Transverse colon (tissue), 4 donors: Measurements from ENCODE around the gene PHLDA3. TPM values are rescaled to one million over a fixed set of nuclear protein-coding genes. Genes with fewer than 3 reads are reported as not detected.

Experiments
- DNase-seq: peaks from one replicate; pipeline ENCODE4 v3.0.0-alpha.2; 2019
- H3K27ac ChIP-seq, 4 donors: fragments of 200-600 bp; sonication (generic); 2 replicates each; pipeline ENCODE4 v1.5.1; 2016 to 2018; ENCODE audit warnings: inconsistent platforms in 4 of 4
- H3K27me3 ChIP-seq: fragments of 200-600 bp; sonication (generic); 2 replicates; pipeline ENCODE4 v1.5.1; 2017; ENCODE audit warnings: inconsistent platforms
- H3K36me3 ChIP-seq, 4 donors: fragments of 200-600 bp; sonication (generic); 2 replicates each; pipeline ENCODE4 v1.5.1; 2017 to 2019; ENCODE audit warnings: inconsistent platforms in 4 of 4
- H3K4me1 ChIP-seq, 4 donors: fragments of 200-600 bp; sonication (generic); 2 replicates each; pipeline ENCODE4 v1.5.1; 2017 to 2020; ENCODE audit warnings: inconsistent platforms in 4 of 4
- H3K4me3 ChIP-seq, 4 donors: fragments of 200-600 bp; sonication (generic); 1 replicate in 1 of 4; 2 replicates in 3 of 4; pipeline versions ENCODE4 v1.5.1 to v1.6.1; 2017 to 2019; ENCODE audit warnings: inconsistent platforms in 4 of 4
- H3K9me3 ChIP-seq, 2 donors: fragments of 200-600 bp; sonication (generic); 2 replicates each; pipeline ENCODE4 v1.5.1; 2017 to 2019; ENCODE audit warnings: inconsistent platforms in 2 of 2
- EP300 ChIP-seq: sonication (generic); formaldehyde crosslinking; IDR thresholded peaks from one replicate; pipeline ENCODE4 v1.6.1; 2017; ENCODE audit warnings: antibody characterized with exemption, low read depth
- POLR2A ChIP-seq: fragments of 450-650 bp; IDR thresholded peaks from one replicate; pipeline ENCODE4 v1.6.1; 2016; ENCODE audit warnings: antibody characterized with exemption, mild to moderate bottlenecking, moderate library complexity
- POLR2AphosphoS5 ChIP-seq, 3 donors: sonication (generic); formaldehyde crosslinking; IDR thresholded peaks; one replicate each; pipeline ENCODE4 v1.6.1; 2016; ENCODE audit warnings: antibody characterized with exemption in 3 of 3
- WGBS, 2 donors: methylation state at CpG; one replicate each; pipeline ENCODE4 v1.1.5; 2018; ENCODE audit warnings: low coverage in 1 of 2; 5-methylcytosine and 5-hydroxymethylcytosine counted together
- in situ Hi-C, 4 donors: fragments of 200-750 bp; cut with MboI; loops; one replicate each; pipeline versions ENCODE4 v1.15.0 to v1.15.1; 2017; ENCODE audit warnings: low sequenced_read_pairs in 3 of 4, low pct_ligation_motif_present in 1 of 4, low pct_unique_long_range_greater_than_20kb in 1 of 4
- intact Hi-C: fragments of 100-400 bp; cut with DNase I; formaldehyde crosslinking; loops from one replicate; pipeline ENCODE4 v1.15.1; 2023; ENCODE audit warnings: low total_unique reads
- total RNA-seq, 4 donors: library from RNA; depleted of rRNA; stranded (reverse); fragments of >200 nt; gene quantifications; one replicate each; pipeline ENCODE4 v1.1.0, GENCODE V29; 2016
- TF ChIP-seq, protein P1 (sequence below), 5 experiments: fragments of 200-600 bp in 3 of 5; fragments of 450-650 bp in 2 of 5; sonication (generic) in 3 of 5; IDR thresholded peaks; 1 replicate in 2 of 5; 2 replicates in 3 of 5; pipeline ENCODE4 v1.5.1; 2016 to 2017; ENCODE audit warnings: antibody characterized with exemption in 5 of 5, inconsistent platforms in 3 of 5, mild to moderate bottlenecking in 2 of 5, moderate library complexity in 1 of 5

The PHLDA3 gene
- total RNA-seq, 4 donors from 2014 or later: 19.4 to 47.6 (median 31.5) TPM

DNA sequence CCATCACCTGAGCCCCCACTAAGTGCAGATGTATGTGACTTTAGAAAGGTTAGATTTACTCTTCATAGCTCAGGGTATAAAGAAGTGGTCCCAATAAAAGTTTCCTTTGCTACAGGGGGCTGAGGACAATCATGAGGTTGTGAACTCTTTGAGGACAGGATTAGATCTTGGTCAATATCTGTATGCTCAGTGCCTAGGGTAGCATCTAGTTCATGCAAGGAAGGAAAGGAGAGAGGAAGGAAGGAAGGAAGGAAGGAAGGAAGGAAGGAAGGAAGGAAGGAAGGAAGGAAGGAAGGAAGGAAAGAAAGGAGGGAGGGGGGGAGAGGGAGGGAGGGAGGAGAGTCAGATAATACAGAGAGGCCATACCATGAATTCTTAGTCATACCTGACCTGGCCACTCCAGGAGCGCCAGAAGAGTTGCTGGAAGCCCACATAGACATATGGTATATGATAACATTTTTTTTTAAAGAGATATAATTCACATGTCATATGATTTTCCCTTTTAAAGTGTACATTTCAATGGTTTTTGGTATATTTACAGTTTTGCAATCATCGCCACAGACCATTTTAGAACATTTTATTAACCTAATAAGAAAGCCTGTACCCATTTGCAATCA lies 47.6 kb upstream of the PHLDA3 start:
- Histone ChIP-seq H3K27me3 (no peaks in the 10 kb centered on the region), H3K36me3 (no peaks in the 10 kb centered on the region), H3K27ac (no peak overlapping the region), H3K9me3 (no peaks in the 10 kb centered on the region), H3K4me1 (peaks cover 3 to 19% (median 17%) of the 10 kb centered on the region in 4 donors), H3K4me3 (no peak overlapping the region)
- DNase-seq: no peak
- WGBS, 2 donors: 95 to 100% methylated on average over 2 of the region's 2 CpGs
- intact Hi-C loops: no loop called here
- in situ Hi-C loops: no loop called here
- TF ChIP-seq POLR2AphosphoS5 (IDR thresholded peaks at IDR 0.05): no peak
- TF ChIP-seq EP300: no peak
- no peak for TF ChIP-seq POLR2A
- TF ChIP-seq, protein P1, sequence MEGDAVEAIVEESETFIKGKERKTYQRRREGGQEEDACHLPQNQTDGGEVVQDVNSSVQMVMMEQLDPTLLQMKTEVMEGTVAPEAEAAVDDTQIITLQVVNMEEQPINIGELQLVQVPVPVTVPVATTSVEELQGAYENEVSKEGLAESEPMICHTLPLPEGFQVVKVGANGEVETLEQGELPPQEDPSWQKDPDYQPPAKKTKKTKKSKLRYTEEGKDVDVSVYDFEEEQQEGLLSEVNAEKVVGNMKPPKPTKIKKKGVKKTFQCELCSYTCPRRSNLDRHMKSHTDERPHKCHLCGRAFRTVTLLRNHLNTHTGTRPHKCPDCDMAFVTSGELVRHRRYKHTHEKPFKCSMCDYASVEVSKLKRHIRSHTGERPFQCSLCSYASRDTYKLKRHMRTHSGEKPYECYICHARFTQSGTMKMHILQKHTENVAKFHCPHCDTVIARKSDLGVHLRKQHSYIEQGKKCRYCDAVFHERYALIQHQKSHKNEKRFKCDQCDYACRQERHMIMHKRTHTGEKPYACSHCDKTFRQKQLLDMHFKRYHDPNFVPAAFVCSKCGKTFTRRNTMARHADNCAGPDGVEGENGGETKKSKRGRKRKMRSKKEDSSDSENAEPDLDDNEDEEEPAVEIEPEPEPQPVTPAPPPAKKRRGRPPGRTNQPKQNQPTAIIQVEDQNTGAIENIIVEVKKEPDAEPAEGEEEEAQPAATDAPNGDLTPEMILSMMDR (IDR thresholded peaks at IDR 0.05): no peak

DNA sequence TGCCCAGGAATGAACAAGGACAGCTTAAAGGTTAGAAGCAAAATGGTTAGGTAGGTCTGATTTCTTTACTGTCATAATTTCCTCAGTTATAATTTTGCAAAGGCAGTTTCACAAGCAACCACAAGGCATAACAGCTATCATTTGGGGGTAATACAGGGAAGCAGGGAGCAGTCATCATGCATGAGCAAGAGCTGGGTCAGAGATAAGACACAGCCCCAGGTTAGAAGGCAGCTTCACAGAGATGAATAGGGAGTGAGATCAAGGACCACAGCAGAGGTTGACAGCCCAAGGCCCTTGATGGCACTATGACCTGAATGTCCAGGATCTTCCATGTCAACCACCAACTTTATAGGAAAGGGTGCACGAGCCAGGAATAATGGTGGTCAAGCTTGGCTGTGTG lies 46.9 kb upstream of the PHLDA3 start:
- TF ChIP-seq, protein P1 (IDR thresholded peaks at IDR 0.05): no peak
- no peak for TF ChIP-seq POLR2A
- intact Hi-C loops (no loop called here), in situ Hi-C loops (no loop called here)
- H3K4me1 ChIP-seq: peaks cover 3 to 23% (median 22%) of the 10 kb centered on the region in 4 donors
- 86 to 100% methylated on average over 1 of the region's 1 CpG for WGBS, 2 donors
- no peaks in the 10 kb centered on the region for H3K36me3 ChIP-seq
- no peak for DNase-seq
- H3K9me3 ChIP-seq: no peaks in the 10 kb centered on the region
- H3K27me3 ChIP-seq: no peaks in the 10 kb centered on the region
- no peak overlapping the region for H3K27ac ChIP-seq
- H3K4me3 ChIP-seq: no peak overlapping the region

DNA sequence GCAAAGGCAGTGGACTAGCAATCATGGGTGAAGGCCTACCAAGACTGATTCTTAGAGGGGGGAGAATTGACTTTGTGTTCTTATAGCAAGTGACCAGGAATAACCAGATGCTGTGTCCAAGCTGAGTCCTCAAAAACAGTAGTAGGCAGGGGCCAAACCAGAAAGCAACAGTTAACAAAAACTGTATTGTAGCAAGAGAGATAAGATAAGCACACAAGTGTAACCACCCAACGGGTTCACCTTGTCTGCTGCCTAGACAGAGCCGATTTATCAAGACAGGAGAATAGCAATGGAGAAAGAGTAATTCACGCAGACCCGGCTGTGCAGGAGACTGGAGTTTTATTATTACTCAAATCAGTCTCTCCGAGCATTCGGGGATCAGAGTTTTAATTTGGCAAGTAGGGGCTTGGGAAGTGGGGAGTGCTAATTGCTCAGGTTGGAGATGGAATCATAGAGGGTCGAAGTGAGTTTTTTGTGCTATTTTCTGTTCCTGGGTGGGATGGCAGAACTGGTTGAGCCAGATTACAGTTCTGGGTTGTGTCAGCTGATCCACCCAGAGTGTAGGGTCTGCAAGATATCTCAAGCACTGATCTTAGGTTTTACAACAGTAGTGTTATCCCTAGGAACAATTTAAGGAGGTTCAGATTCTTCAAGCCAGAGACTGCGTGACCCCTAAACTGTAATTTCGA lies 46.2 kb upstream of the PHLDA3 start:
- Histone ChIP-seq H3K4me1 (peaks cover 3 to 25% (median 22%) of the 10 kb centered on the region in 4 donors), H3K4me3 (no peak overlapping the region), H3K36me3 (no peaks in the 10 kb centered on the region), H3K9me3 (no peaks in the 10 kb centered on the region), H3K27ac (no peak overlapping the region), H3K27me3 (no peaks in the 10 kb centered on the region)
- TF ChIP-seq, protein P1 (IDR thresholded peaks at IDR 0.05): no peak
- TF ChIP-seq POLR2AphosphoS5 (IDR thresholded peaks at IDR 0.05): no peak
- TF ChIP-seq POLR2A: no peak
- no peak for TF ChIP-seq EP300
- in situ Hi-C loops (no loop called here), intact Hi-C loops (no loop called here)
- no peak for DNase-seq
- 63 to 72% methylated on average over 9 of the region's 9 CpGs for WGBS, 2 donors

DNA sequence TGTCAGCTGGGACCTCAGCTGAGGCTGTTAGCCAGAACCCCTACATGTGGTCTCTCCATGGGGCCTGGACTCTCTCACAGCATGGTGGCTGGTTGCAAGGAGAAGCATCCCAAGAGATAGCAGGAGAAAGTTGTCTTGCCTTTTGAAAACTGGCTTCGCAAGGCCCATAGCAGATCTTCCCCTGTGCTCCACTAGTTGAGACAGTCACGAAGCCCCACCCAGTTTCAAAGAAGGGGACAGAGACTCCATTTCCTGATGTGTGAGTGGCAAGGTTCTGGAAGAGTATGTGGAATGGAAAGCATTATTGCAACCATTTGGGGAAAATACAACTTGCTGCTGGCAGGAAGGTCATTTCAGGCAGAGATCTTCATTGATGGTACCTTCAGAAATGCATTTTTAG lies 45.5 kb upstream of the PHLDA3 start:
- DNase-seq: no peak
- Histone ChIP-seq H3K4me1 (peaks cover 3 to 25% (median 22%) of the 10 kb centered on the region in 4 donors), H3K4me3 (no peak overlapping the region), H3K9me3 (no peaks in the 10 kb centered on the region), H3K36me3 (no peaks in the 10 kb centered on the region), H3K27ac (no peak overlapping the region), H3K27me3 (no peaks in the 10 kb centered on the region)
- WGBS, 2 donors: 90 to 96% methylated on average over 2 of the region's 2 CpGs
- intact Hi-C loops (loop anchor here (5.0 kb wide), 1 partner anchor 67 kb away; no protein-coding TSS in a partner anchor), in situ Hi-C loops (no loop called here)
- TF ChIP-seq, protein P1 (IDR thresholded peaks at IDR 0.05): no peak
- TF ChIP-seq POLR2AphosphoS5 (IDR thresholded peaks at IDR 0.05) (no peak), EP300 (no peak), POLR2A (no peak)
